ENCODE results near the gene CCDC91.

DNA sequence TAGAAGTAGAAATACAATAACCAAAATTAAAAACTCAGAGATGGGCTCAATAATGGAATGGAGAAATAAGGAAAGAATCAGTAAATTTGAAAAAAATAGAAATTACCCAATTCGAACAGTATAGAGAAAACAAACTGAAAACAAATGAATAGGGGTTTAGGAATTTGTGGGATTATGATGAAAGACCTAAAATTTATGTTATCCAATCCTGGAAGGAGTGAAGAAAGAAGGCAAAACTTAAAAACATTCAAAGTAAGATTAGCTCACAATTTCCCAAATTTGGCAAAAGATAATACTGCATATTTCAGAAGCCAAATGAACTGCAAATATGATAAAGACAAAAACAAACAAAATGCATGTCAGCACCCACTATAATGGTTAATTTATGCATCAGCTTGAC lies 177.1 kb downstream of the CCDC91 start:
- TF ChIP-seq, protein P1, sequence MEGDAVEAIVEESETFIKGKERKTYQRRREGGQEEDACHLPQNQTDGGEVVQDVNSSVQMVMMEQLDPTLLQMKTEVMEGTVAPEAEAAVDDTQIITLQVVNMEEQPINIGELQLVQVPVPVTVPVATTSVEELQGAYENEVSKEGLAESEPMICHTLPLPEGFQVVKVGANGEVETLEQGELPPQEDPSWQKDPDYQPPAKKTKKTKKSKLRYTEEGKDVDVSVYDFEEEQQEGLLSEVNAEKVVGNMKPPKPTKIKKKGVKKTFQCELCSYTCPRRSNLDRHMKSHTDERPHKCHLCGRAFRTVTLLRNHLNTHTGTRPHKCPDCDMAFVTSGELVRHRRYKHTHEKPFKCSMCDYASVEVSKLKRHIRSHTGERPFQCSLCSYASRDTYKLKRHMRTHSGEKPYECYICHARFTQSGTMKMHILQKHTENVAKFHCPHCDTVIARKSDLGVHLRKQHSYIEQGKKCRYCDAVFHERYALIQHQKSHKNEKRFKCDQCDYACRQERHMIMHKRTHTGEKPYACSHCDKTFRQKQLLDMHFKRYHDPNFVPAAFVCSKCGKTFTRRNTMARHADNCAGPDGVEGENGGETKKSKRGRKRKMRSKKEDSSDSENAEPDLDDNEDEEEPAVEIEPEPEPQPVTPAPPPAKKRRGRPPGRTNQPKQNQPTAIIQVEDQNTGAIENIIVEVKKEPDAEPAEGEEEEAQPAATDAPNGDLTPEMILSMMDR (IDR thresholded peaks at IDR 0.05): no peak
- TF ChIP-seq POLR2A (IDR thresholded peaks at IDR 0.05): no peak
